GM12873 (cell line): ENCODE measurements around the gene OR2T8.

Experiments used
- CTCF ChIP-seq: IDR thresholded peaks from 2 replicates; pipeline ENCODE4 v1.5.1; 2012; ENCODE audit warnings: low read depth, mild to moderate bottlenecking, moderate library complexity, low read length, control low read depth; ENCODE audit not compliant: insufficient read depth; ENCODE audit errors: missing control alignments

Gene OR2T8

GRCh38 chr1:247919952-247920351, at the start of gene OR2T8:
TSS of gene OR2T8 (plus strand) at chr1:247920252. CDS start at chr1:247921018, 766 bp downstream.
- TF ChIP-seq CTCF = no peak

GRCh38 chr1:247883346-247883745, 36.7 kb upstream of the OR2T8 start:
- no peak for TF ChIP-seq CTCF

GRCh38 chr1:247884797-247885413, 35.1 kb upstream of the OR2T8 start:
- no peak for TF ChIP-seq CTCF

GRCh38 chr1:247895163-247895637, 24.9 kb upstream of the OR2T8 start, which contains the start of gene OR2W3:
TSS of gene OR2W3 (plus strand) at chr1:247895587. CDS start at chr1:247895587, 0 bp downstream.
- no peak for TF ChIP-seq CTCF

- TF ChIP-seq CTCF = no peak
Measured at GRCh38 chr1:247895976-247896375, 24.1 kb upstream of the OR2T8 start.

- no peak for TF ChIP-seq CTCF
Measured at GRCh38 chr1:247904122-247904521, 15.9 kb upstream of the OR2T8 start.

GRCh38 chr1:247905181-247905580, 14.9 kb upstream of the OR2T8 start:
- no peak for TF ChIP-seq CTCF
